ENCODE data around the gene LGALS3BP.
A peak's percentile ranks its signal among the peaks of the same experiment; 100 is the strongest.

DNA sequence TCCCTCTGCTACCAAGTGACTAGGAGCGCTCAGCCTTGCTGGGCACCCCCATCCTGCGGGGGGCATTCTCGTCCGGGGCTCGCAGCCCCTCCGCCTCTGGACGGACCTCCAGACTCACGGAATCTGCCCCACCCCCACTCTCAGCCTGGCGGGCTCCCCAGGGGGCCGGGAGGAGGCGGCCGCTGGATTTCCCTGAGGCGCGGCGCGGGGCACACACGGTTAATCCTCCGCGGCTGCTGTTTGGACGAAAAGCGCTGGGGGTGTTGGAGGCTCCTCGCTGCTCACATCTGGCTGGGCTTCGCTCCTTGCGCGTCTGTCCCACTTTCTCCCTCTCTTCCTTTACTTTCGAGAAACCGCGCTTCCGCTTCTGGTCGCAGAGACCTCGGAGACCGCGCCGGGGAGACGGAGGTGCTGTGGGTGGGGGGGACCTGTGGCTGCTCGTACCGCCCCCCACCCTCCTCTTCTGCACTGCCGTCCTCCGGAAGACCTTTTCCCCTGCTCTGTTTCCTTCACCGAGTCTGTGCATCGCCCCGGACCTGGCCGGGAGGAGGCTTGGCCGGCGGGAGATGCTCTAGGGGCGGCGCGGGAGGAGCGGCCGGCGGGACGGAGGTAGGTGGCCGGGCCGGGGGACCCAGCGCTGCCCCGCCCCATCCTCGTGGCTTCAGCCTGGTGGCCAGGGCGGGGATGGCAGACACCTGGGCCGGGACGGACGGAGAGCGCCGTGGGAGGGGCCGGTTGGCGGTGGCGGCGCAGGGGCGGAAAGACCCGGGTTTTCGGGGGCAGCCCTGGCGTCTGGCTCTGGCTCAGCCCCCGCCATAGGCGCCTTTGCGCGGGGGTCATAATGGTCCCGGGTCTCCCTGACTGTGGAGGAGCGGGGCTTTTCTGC lies 44.4 kb upstream of the LGALS3BP start, which contains the start of gene C1QTNF1:
- TF ChIP-seq, protein P1, sequence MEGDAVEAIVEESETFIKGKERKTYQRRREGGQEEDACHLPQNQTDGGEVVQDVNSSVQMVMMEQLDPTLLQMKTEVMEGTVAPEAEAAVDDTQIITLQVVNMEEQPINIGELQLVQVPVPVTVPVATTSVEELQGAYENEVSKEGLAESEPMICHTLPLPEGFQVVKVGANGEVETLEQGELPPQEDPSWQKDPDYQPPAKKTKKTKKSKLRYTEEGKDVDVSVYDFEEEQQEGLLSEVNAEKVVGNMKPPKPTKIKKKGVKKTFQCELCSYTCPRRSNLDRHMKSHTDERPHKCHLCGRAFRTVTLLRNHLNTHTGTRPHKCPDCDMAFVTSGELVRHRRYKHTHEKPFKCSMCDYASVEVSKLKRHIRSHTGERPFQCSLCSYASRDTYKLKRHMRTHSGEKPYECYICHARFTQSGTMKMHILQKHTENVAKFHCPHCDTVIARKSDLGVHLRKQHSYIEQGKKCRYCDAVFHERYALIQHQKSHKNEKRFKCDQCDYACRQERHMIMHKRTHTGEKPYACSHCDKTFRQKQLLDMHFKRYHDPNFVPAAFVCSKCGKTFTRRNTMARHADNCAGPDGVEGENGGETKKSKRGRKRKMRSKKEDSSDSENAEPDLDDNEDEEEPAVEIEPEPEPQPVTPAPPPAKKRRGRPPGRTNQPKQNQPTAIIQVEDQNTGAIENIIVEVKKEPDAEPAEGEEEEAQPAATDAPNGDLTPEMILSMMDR (conservative IDR thresholded peaks at IDR 0.05; ENCODE audit: low read depth, low read length) = peak; percentile 28; the same call in 1 of the 2 replicates
- TF ChIP-seq MXI1 (IDR thresholded peaks at IDR 0.05; ENCODE audit: borderline replicate concordance, low read depth, low read length) (no peak; the same call in 1 of the 2 replicates), SMC3 (IDR thresholded peaks at IDR 0.05; ENCODE audit: low read depth, low read length) (no peak), POLR2A (IDR thresholded peaks at IDR 0.05; ENCODE audit: low read depth, low read length) (no peak), MAFK (IDR thresholded peaks at IDR 0.05; ENCODE audit: low read depth, low read length) (no peak), ELK1 (IDR thresholded peaks at IDR 0.05; ENCODE audit: borderline replicate concordance, low read depth, low read length) (no peak), NFE2L2 (IDR thresholded peaks at IDR 0.05; ENCODE audit: low read depth, low read length) (no peak)
